GM18873 (cell line): Measurements from ENCODE around the gene SLC24A3.

Experiments
- ATAC-seq: cut with Tn5 transposase; IDR thresholded peaks from one replicate; pipeline ENCODE4 v1.9.1; 2021; ENCODE audit warnings: mild to moderate bottlenecking, moderate library complexity, moderate number of reproducible peaks; ENCODE audit not compliant: unreplicated experiment, low FRiP score

SLC24A3 gene

DNA sequence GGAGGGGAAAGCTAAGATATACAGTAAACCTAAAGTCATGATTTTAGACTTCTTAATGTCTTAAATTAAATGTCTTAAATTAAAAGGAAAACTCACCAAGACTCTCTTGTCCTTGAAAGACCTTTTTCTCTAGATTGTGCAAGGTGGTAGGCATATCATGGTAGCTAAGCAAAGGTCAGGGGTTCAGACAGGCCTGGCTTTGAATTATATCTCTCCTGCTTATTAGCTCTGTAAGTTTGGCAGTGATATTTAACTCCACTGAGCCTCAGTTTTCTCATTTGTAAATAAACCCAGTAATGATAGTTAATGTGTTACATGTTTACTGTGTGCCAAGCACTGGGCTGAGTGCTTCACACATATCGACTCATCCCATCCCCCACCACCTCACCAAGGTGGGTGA, 203.3 kb downstream of the SLC24A3 start:
- ATAC-seq: no peak

DNA sequence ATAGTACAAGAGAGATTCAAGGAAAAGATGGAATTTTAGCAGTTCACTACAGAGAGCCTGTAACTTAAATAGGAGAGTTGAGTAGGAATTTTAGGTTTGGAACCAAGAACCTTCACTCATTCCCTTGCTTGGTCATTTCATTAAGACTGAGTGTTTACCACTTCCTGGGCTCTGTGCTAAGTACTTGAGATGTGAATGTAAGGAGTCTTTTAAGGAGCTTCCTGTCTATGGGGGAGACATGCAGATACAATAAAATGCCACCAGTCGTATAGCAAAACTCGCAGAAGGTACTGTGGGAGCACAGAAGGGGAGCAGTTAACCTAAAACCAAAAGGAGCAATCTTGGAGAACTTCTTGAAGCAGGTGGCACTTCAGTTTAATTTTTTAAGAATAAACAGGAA, 204.2 kb downstream of the SLC24A3 start:
- ATAC-seq: no peak

DNA sequence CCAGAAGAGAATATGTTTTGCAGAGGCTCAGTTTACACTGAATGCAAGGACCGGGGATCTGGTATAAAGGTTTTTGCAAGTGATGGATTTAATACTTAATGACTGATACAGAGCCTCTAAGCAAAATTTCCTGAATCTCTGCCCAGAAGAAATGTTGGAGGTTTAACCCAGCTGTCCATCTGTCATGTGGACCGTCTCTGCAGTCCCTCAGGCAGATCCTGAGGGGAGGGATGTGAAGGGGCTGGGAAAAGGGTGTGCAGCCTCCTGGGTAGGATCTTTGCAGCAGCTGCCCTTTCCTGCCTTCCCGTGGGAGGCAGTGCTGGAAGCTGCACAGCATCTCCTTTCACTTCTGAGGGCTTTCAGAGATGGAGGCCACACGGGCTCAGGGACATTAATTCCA, 207.0 kb downstream of the SLC24A3 start:
- no peak for ATAC-seq

DNA sequence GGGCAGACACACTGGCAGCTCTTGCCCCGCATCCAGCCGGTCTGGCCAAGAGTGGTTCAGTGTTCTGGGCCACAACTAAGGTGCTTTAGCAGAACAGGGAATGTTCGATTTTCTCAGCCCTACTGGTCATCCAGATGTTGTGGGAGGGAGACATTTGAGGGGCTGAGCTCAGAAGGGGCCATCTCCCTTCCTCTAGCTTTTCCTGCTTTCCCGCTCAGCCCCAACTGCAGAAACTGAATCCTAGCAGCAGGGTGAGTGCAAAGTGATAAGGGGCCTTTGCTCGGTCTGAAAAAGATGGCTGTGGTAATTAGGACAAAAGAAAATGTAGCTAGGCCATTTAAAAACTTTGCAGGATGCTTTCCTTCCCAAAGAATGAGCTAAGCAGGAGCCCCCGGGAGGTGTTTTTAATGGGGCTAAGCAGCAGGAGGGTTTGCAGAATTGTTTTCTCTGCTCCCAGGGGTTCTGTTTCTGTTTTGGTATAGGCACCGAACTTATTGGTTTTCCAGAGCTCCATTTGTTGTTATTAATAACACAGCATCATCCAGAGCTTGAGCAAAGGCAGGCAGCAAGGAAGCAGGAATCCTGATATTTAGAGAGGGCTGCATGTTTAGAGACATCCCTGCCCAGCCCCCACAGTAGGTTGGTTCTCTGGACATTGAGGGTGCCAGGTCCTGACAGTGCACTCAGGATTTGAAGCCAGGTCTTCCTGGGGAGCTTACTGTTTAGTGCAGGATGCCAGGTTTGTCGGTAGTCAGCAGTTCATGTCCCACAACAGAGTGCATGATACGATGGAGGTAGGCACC, 210.9 kb downstream of the SLC24A3 start:
- ATAC-seq: no peak

DNA sequence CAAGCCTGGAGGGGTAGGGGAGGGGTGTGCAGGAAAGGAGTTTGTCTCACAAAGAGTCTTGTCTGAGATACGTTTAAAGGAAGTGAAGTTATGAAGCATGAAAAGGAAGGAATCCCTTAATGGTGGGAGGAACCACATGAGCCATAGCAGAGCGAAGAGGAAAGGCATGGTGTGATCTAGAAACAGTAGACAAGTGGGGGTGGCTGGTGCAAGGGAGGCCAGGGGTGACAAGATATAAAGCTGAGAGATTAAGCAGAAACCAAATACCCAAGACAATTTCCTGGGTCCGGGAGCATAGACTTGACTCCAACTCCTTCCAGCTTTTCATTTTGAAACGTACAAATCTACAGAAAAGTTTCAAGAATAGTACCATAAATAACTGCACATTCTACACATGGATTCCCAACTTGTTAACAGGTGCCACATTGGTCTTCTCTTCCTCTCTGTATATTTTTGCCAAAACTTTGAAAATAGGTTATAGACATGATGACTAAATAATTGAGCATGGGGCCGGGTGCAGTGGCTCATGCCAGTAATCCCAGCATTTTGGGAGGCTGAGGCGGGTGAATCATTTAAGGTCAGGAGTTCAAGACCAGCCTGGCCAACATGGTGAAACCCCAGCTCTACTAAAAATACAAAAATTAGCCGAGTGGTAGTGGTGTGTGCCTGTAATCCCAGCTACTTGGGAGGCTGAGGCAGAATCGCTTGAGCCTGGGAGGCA, 211.6 kb downstream of the SLC24A3 start:
- no peak for ATAC-seq

DNA sequence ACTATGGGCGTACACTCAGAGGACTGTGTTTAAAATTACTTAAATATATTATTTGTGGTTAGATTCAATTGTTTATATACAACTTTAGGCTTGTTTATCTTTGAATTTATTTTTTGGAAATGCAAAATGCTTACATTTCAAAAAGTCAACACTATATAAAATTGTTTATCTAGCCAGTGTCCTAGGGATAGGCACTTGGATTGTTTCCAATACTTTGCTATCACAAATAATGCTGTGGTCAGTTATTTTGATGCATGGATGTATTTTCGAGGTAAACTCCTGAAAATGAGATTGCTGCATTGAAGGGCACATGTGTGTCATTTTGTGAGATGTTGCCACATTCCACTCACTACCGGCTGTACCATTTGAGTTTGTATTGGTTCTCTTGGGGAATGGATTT, 213.9 kb downstream of the SLC24A3 start:
- no peak for ATAC-seq

DNA sequence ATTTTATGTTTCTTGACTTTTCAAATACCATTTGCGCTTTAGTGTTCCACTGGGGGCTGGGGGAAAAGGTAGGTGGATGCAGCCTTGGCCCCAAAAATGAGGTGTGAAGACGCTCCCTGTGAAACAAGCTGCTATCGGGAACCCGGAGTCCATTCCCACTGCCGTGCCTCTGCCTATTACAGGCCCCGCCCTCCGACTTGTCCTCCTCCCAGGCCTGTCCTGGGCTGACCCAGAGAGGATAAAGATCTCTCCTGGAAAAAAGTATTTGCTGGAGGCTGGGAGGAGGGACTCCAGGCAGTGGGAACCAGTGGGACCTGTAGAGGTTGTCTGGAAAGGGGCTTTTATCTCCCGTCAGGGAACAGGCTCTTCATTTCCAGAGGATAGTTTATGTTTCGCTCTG, 215.0 kb downstream of the SLC24A3 start:
- no peak for ATAC-seq

DNA sequence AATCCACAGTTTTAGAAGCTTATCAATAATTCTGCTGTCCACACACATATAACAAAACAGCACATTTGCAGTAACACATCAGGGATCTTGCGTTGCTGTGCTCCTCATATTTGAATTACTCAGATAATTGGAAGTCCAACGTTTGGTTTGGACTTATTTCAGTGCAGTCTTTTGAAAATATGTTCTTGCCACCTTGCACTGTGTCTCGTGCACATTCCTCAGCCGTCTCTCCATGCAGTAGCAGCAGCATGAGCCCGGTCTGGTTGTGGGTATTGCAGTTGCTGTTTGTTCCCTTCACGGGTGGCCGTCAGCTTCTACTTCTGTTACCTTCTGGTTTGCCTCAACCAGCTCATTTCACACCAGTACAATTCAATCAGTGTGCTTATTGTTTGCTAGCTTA, 215.5 kb downstream of the SLC24A3 start:
- no peak for ATAC-seq

DNA sequence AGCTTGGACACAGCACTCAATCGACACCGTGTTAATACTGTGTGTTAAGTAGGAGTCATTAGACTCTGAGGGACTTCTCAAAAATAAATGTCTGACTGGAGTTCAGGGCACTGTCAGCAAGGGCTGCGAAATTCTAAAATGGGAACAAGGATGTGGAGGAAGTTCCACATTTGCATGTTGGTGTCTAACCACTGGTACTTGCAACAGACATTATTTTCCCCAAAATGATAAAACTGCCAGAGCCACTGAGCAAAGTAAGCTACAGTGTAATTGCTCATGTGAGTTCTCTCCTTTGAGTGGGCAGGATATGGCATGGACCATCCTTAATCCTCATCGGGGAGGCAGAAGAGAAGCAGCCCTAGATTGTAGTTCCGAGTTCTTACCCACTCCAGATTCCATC, 215.9 kb downstream of the SLC24A3 start:
- ATAC-seq: no peak

DNA sequence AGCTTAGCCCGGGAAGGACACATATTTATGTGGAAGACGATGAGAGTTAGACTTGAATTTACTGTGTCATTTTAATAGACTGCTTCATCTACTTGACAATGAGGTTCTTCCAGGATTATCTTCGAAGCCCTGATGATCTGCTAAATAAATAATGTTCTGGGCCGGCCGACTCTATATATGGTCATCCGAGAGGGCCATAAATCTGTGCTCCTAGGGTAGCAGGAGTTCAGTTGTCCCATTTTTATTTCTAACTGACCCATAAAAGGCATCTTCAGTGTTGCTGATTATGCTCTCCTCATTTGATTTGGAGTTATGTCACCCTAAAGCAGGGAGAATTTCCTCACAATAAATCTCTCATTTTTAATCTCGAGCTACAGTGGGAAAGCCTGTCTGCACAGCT, 217.1 kb downstream of the SLC24A3 start:
- no peak for ATAC-seq

DNA sequence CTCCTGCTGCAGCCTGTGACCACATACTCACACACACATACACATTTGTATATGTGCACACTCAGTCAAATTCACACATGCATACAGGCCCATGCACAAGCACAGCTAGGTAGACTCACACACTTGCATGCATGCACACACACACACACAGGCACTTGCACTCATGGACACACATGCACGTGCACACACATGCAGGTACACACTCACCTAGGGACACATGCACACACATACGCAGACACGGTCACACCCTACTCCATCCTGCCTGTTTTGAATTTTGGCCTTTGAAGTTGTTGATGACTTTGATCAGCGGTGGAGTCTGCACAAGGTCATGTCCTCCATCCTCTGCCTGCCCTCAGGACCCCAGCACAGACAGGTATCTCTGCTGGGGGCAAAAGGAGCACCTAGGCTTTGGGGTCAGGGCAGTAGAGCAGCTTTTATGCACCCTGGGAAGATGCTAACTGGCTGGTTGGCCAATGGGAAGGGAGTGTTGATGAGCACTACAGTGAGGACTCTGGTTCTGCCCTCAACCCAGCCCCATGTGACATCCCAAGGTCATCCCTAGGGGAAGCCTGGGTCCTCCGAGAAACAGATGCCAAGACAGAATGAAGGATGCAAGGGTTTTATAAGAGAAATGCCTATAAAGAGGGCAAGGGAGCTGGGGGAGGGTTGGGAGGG, 218.3 kb downstream of the SLC24A3 start:
- no peak for ATAC-seq

DNA sequence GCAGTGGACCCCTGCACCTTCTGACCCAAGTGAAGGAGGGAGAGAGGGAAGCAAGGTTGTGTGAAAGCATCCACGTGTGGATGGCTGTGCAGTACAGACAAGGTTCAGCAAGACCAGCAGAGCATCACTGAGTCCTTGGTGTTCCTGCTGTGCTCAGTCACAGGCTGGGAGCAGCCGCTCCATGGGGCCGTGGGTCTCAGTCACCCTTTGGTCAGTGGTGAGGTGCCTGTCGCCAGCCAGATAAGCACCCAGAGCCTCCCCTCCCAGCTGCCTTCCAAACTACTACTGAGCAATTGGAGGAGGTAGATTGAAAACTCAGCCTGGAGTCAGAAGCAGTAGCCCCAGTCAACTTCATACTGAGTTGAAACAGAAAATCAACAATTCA, 218.9 kb downstream of the SLC24A3 start:
- ATAC-seq: no peak

DNA sequence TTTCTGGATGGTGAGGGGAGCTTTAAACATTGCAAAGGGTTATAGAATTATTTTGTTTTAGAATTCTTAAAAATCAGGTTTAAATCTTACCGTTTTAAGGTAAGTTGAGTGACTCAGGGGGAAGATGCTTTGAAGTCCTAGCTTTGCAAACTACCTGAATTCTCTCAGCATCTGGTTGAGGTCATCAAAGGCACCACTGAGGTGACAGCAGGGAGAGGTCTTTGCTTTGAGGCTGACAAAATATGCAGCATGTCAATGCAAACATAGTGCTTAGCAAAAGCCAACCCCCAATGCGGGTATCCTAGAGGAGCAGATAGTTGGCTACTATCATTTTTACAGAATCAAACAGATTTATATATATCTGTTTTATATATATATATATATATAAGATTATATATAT, 219.5 kb downstream of the SLC24A3 start:
- no peak for ATAC-seq

DNA sequence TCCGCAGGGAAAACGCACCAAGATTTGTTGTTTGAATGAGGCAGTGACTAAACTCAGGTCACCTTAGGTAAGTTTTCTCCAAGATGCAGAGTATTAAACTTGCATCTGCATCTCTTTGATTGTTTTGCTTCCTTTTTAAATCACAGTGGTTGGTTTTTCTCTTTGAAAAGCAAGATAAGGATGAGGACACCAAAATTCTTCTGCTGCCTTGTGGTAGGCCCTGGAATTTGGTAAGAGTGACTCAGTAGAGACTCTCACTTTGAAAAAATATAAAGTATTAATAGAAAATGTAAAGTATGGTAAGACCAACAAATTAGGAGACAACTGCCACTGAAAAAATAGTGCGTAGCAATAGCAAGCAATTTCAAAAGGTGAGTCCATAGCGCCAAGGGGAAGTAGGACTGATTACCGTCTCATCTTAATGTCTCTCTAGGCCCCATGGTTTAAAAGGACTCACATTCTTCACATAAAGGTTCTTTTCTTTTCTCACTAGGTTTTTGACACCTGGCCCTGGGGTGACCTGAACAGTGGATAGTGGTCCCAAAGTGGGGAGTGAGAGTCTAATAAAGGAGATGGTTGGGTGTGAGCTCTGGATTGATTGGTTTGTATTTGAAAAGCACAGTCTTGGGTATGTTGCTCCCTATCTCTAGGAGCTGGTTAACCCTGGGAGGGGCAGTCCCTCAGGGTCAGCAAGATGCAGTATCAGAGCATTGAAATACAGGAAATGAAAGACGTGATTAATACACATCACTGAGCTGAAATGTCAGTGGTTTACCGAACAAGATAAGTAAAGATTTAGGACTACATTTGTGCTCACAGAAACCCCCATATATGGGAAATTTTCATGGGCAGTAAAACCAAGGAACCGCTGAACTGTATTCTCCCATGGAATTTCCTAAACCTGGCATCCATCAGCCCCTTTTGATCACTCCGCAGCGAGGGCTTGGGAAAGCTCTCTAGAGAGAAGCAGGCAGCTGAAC, 221.2 kb downstream of the SLC24A3 start:
- ATAC-seq: no peak

DNA sequence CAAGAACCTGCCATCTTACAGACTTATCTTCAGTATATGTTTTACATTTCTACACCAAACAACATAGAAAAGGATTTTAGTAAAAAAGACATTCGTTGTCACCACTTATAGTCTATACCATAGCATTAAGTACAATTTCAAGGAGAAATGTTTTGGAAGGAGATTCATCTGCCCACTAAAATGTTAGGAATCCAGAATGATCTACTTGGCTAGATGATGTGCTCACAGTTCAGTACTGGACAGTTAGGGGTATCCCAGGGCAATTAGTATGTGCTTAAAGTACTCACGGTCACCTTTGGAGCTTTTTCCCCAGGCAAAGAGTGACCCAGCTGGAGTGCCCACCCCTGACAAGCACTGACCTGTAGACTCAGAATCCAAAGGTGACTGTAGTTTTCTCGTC, 222.9 kb downstream of the SLC24A3 start:
- no peak for ATAC-seq

DNA sequence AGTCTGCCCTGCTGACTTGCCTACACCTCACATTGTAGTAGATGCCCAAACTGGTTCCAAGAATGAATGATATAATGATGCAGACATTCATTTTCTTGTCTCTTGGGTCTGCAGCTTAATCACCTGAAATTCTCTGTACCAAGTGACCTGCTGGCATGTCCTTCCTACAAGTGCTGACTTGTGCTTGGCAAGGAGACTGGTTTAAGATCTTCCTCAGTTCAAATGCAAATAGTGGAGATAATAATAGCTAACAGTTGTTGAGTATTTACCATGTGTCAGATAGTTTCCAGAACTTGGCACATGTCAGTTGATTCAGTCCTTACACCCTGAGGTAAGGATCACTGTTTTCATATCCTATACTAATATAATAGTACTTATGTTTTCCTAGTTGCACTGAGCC, 223.4 kb downstream of the SLC24A3 start:
- ATAC-seq: no peak

DNA sequence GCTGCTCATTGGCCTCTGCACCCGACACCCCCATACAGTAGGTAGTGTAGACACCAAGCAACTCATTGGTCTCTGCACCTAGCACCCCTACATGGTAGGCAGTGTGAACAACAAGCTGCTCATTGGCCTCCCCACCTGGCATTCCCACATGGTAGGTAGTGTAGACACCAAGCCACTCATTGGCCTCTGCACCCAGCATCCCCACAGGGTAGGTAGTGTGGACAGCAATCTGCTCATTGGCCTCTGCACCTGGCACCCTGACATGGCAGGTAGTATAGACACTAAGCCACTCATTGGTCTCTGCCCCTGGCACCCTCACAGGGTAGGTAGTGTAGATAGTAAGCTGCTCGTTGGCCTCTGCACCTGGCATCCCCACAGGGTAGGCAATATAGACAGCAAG, 226.0 kb downstream of the SLC24A3 start:
- no peak for ATAC-seq

DNA sequence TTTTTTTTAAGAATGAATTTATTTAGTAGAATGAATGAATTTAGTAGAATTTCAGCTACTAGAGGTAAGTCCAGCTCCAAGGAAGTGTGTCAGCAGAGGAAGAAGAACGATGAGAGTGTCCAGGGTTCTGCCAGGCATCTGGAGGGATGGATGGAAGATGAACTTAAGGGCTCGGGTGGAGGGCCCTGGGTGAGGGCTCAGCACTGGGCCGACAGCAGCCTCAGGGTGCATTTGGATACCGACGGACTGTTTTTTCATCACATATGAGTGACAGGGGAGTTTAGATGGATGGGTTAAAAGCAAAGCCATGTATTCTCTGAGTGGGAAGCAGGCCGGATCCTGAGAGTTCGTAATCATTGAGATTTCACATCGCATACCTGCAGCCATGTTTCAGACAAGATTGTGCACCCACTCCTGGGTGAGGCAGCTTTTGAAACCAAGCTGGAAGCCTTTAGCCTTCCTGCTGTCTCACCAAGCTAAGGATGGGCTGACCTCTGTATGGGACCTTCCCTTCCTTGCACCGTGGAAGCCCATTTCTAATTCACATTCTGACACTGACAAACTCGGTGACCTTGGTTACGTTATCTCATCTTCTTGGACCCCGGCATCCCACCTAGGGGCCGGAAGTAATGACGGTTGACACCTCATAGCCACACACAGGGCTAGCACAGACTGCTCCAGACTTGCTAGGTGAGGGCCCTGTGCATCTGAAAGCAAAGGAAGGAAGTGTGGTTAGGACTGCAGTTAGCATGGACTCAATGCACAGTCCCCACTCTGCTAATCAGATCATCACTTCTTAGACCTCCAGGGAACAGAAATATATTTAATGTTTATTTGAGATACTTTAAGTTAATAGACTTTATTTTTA, 228.5 kb downstream of the SLC24A3 start:
- no peak for ATAC-seq

DNA sequence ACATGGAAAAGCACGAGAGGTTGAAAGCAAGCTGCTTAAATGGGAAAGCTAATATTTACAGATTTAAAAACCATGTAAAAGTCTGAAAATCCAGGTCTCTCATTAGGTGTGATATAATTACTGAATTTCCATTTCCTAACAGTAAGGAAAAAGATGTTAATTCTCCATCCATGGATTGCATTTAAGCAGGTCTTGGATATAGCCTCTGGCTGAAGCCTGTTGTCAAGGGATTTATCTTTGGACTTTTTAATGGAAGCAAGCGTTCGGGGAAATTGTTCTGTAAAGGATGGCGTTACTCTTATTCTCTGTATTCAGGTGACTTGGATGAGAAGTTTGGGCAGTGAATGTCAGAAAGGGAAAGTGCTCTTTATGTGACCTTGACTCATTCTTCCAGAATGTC, 233.8 kb downstream of the SLC24A3 start:
- no peak for ATAC-seq

DNA sequence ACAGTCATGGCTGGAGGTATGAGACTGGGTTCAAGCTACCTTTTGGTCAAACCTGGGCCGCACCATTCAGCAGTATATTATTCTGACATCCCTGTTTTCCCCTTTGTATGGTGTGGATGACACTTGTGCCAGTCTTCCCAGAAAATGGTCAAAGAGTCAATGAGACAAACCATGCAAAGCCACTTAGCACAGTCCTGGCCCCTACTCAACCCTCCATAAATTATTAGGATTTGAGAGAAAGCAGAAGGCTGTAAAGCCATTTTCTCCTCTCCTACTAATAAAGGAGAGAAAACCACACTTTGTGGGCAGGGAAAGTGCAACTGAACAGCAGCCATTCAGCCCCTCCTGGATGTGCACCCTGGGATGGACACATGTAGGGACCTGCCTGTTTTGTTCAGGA, 236.2 kb downstream of the SLC24A3 start:
- ATAC-seq: no peak
